ENCODE results near the gene OSBPL3.

Gene OSBPL3

DNA sequence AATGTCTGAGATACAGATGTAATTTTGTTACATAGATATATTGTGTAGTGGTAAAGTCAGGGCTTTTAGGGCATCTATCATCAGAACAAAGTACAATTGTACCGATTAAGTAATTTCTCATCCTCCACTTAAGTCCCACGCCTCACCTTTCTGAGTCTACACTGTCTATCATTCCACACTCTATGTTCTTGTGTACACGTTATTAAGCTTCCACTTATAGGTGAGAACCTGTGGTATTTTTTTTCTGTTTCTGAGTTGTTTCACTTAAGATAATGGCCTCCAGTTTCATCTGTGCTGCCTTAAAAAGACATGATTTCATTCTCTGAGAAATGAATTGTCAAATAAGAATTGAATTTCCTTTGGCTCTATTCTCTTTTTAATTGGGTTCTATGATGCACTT, 15.5 kb upstream of the OSBPL3 start:
- TF ChIP-seq, protein P1, sequence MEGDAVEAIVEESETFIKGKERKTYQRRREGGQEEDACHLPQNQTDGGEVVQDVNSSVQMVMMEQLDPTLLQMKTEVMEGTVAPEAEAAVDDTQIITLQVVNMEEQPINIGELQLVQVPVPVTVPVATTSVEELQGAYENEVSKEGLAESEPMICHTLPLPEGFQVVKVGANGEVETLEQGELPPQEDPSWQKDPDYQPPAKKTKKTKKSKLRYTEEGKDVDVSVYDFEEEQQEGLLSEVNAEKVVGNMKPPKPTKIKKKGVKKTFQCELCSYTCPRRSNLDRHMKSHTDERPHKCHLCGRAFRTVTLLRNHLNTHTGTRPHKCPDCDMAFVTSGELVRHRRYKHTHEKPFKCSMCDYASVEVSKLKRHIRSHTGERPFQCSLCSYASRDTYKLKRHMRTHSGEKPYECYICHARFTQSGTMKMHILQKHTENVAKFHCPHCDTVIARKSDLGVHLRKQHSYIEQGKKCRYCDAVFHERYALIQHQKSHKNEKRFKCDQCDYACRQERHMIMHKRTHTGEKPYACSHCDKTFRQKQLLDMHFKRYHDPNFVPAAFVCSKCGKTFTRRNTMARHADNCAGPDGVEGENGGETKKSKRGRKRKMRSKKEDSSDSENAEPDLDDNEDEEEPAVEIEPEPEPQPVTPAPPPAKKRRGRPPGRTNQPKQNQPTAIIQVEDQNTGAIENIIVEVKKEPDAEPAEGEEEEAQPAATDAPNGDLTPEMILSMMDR (IDR thresholded peaks at IDR 0.05; ENCODE audit: borderline replicate concordance, insufficient read depth, low read depth, low read length), result no peak
- no peak overlapping the region for H3K4me3 ChIP-seq (ENCODE audit: low read depth, low read length)

DNA sequence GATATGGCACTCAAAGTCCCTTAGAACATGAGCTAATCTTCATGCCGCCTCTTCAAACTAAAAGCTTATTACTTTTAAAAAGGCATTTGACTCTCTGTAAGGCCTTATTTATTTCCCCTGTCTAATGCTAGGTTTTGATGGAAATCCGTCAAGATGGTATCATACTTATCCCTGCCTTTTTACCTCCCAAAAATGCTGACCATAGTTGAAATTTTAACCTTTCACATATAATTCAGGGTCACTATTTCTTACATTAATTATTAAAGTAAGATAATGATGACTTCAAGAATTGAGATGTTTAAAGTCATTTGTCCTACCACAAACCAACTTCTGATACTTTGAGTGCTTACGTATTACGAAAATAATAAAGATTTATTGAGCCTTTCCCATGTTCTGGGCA, 12.3 kb upstream of the OSBPL3 start:
- TF ChIP-seq, protein P1 (IDR thresholded peaks at IDR 0.05; ENCODE audit: borderline replicate concordance, insufficient read depth, low read depth, low read length), result no peak
- H3K4me3 ChIP-seq (ENCODE audit: low read depth, low read length), result no peak overlapping the region

DNA sequence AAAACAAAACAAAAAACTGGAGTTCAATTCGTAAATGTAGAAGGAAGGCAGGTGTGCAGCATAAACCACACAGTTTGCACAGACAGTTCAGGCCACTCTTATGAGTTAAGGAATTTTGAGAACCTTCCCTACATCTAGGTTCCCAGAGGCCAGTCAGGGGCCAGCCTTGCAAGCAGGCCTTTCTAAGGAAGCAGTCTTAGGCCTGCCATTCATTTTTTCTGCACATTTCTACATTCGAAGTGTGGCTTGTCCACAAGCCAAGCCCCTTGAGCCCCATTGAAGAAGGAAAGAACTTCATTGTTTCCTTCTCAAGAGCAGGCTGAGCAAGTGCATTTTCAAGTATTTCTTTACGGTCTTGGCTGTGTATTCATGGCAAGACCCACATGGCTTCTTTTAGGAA, 11.4 kb upstream of the OSBPL3 start:
- H3K4me3 ChIP-seq (ENCODE audit: low read depth, low read length), result no peak overlapping the region
- TF ChIP-seq, protein P1 (IDR thresholded peaks at IDR 0.05; ENCODE audit: borderline replicate concordance, insufficient read depth, low read depth, low read length), result no peak

DNA sequence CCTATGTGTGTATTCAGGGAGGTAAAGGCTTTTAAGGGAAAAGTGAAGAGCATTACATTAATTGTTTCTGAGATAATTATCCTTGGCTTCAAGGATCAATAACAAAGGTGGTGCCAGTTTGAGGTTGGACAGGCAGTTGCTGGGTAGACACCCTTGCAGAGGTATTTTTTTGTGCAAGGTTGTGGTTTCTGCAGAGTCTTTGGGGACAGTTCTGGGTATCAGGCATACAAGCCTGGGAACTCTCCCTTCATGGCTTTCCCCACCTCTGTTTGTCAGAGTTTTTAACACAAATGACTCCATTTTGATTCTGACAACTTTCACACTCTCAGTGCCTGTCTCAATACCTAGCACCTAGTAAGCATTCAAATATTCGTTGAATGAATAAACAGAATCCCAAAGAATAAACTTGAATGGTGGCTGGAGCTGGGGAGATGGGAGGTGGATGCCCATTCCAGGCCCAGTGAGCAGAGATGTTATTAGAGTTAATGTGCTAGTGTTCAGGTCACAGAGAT, 7.4 kb upstream of the OSBPL3 start:
- no peak overlapping the region for H3K4me3 ChIP-seq (ENCODE audit: low read depth, low read length)
- TF ChIP-seq, protein P1 (IDR thresholded peaks at IDR 0.05; ENCODE audit: borderline replicate concordance, insufficient read depth, low read depth, low read length), result no peak

DNA sequence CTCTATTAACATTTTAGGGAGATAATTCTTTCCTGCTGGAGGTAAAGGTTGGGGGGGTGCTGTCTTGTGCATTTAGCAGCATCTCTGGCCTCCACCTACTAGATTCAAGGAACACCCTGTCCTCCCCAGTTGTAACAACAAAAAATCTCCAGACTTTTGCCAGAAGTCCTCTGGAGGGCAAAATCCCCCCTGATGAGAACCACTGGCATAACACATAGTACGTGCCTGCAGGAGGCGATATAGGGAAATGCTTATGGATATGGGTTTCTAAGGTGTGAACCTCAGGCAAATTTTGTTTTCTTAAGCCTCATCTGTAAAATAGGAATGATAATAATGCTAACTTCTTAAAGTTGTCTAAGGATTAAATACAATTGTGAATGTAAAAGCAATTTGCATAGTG, 2.9 kb upstream of the OSBPL3 start:
- H3K4me3 ChIP-seq (ENCODE audit: low read depth, low read length), result no peak overlapping the region
- TF ChIP-seq, protein P1 (IDR thresholded peaks at IDR 0.05; ENCODE audit: borderline replicate concordance, insufficient read depth, low read depth, low read length), result peak; percentile 17; the same call in 1 of the 2 replicates

DNA sequence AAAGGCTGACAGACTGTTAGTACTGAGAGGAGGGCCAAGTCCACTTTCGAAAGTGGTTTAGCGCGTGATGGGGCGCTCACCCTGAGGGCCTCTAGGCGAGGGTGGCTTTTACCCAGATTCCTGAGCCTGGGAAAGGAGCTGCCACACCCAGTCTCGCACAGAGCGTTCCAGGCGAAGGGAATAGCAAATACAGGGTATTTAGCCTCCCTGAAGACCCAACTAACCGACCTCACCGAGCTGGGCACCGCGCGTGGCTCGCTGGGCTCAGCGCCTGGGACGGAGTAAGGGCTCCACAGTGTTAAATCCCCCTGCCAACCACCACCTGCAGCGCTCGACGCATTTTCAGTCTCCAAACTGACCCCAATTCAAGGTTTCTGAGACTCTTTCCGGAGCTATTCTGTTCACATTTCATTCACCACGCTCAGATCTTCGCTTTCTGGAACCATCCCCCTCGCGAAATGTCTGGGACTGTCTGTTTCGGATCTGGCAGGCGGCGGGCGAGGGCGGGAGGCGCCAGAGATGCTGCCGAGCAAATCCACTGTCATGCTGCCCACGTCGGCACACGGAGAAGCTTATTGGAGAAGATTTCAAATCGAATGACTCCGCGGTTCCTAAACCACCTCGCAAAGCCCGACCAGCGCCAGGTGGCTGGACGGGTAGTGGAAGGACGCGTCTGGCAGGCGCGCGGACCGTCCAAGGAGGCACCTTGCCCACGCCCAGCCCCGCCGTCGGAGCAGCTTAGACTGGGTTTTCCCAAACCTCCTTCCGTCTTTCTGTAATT, 1.4 kb upstream of the OSBPL3 start:
- peak overlapping the region; percentile 95 for H3K4me3 ChIP-seq (ENCODE audit: low read depth, low read length)
- TF ChIP-seq, protein P1 (IDR thresholded peaks at IDR 0.05; ENCODE audit: borderline replicate concordance, insufficient read depth, low read depth, low read length), result no peak
